Right lobe of liver (tissue), 4 donors: ENCODE measurements around the gene SHF.

Source experiments
- POLR2A ChIP-seq: fragments of 450-650 bp; IDR thresholded peaks from one replicate; pipeline ENCODE4 v1.6.1; 2017; ENCODE audit warnings: antibody characterized with exemption, mild to moderate bottlenecking
- TF ChIP-seq, protein P1 (sequence below), 4 donors: fragments of 200-600 bp in 3 of 4; fragments of 450-650 bp in 1 of 4; IDR thresholded peaks; one replicate each; pipeline versions ENCODE4 v1.5.1 to v1.8.0; 2016 to 2022; ENCODE audit warnings: antibody characterized with exemption in 4 of 4, mild to moderate bottlenecking in 2 of 4
- donor health status: DM: no; HTN: no; CAD: no.
- donor health status: DM: no; HTN: no; CAD: no.
- donor health status: DM: no; HTN: yes; CAD: no.

DNA sequence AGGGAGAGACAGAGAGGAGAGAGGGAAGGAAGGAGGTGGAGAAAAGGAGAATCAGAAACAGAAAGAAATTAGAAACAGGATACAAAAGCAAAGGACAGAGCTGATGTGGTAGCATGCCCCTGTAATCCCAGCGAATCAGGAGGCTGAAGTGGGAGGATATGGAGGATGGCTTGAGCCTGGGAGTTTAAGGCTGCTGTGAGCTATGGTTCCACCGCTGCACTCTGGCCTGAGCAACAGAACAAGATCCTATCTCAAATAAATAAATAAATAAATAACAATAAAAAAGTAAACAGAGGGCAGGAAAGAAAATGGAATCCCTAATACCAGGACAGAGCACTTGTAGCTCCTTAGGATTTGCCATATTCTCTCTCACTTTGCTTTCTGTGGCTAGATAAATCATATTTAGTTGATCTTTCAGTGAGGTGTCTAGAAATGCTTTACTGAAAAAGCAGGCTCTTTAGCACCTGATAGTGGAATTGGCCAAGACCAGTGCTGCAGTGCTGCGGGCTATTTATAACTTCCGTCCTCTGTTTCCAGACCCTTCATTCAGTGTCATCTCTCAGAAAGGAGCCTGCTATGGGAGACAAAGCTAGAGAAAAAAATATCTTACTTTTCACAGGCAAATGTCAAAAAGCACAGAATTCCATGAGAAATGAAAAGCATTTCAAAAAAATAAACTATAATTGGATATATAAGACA lies 44.2 kb upstream of the SHF start:
- no peak for TF ChIP-seq POLR2A
- TF ChIP-seq, protein P1, sequence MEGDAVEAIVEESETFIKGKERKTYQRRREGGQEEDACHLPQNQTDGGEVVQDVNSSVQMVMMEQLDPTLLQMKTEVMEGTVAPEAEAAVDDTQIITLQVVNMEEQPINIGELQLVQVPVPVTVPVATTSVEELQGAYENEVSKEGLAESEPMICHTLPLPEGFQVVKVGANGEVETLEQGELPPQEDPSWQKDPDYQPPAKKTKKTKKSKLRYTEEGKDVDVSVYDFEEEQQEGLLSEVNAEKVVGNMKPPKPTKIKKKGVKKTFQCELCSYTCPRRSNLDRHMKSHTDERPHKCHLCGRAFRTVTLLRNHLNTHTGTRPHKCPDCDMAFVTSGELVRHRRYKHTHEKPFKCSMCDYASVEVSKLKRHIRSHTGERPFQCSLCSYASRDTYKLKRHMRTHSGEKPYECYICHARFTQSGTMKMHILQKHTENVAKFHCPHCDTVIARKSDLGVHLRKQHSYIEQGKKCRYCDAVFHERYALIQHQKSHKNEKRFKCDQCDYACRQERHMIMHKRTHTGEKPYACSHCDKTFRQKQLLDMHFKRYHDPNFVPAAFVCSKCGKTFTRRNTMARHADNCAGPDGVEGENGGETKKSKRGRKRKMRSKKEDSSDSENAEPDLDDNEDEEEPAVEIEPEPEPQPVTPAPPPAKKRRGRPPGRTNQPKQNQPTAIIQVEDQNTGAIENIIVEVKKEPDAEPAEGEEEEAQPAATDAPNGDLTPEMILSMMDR (IDR thresholded peaks at IDR 0.05): no peak
